Measurements from ENCODE around the gene PSMC6. TPM values are rescaled to one million over a fixed set of nuclear protein-coding genes. Genes with fewer than 3 reads are reported as not detected.

Gene PSMC6
- total RNA-seq, 1 experiment from 2014 or later, result 103 TPM

DNA sequence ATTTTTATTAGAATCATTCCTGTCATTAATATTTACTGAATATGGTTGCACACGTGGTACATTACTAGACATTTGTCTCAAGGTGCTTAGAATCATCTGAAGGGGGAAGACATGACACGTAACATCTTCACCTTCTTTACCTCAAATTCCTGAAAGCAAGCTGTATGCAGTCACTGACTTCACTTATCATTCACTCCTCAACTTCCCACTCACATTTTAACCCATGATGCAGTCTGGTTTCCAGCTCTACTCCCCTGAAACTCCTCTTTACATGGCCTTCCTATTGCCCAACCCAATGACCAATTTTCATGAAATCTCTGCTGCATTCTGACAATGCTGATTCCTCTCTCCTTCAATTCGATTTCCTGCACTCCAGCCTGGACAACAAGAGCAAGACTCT, 5.8 kb upstream of the PSMC6 start:
- no CpG with 5 or more reads among the region's 3 CpGs for WGBS (ENCODE audit: extremely low coverage, insufficient read length, low lambda C conversion rate)
- H3K79me2 ChIP-seq (ENCODE audit: insufficient read depth, low read length), result no peaks in the 10 kb centered on the region

More for the DNA sequence above, 5.8 kb upstream of the PSMC6 start:
- H3K4me1 Mint-ChIP-seq, result peaks cover 0 to under 1% of the 10 kb centered on the region in 2 experiments; a peak in 2 of 4 replicates
- Histone ChIP-seq H2BK5ac (ENCODE audit: insufficient read length, low read length) (no peak overlapping the region), H3K9ac (ENCODE audit: extremely low read depth, insufficient read length, low read length) (no peak overlapping the region), H3K79me1 (ENCODE audit: insufficient read depth, low read depth, low read length, poor library complexity, severe bottlenecking) (no peaks in the 10 kb centered on the region), H2AK5ac (ENCODE audit: insufficient read length, low read length) (no peak overlapping the region), H4K20me1 (ENCODE audit: control insufficient read depth, insufficient read depth, insufficient read length) (no peaks in the 10 kb centered on the region), H3K4me1 (ENCODE audit: insufficient read depth, low read length) (no peaks in the 10 kb centered on the region), H3K27me3 (ENCODE audit: insufficient read depth, low read length) (no peaks in the 10 kb centered on the region), H4K8ac (replicated peaks; ENCODE audit: insufficient read length, low read depth, low read length) (no peak overlapping the region), H4K5ac (ENCODE audit: insufficient read length, low read depth, low read length) (no peak overlapping the region), H2BK12ac (ENCODE audit: insufficient read length, low read depth, low read length) (no peak overlapping the region), H2AFZ (ENCODE audit: low read length) (no peak overlapping the region), H2BK120ac (ENCODE audit: low read depth, low read length, poor library complexity, severe bottlenecking) (no peak overlapping the region), H3K18ac (ENCODE audit: insufficient read length, low read depth, low read length) (no peak overlapping the region), H3K23me2 (ENCODE audit: insufficient read length, low read depth, low read length, poor library complexity, severe bottlenecking) (no peaks in the 10 kb centered on the region), H2BK20ac (ENCODE audit: low read depth, low read length, poor library complexity, severe bottlenecking) (no peak overlapping the region), H3K14ac (ENCODE audit: insufficient read depth, low read length) (no peak overlapping the region), H4K91ac (ENCODE audit: insufficient read length, low read depth, low read length) (no peak overlapping the region), H3K4me2 (ENCODE audit: insufficient read depth, insufficient read length, low read length) (no peak overlapping the region), H3K4ac (ENCODE audit: low read depth, low read length) (no peak overlapping the region), H3K9me3 (ENCODE audit: control insufficient read depth, low read depth, low read length) (no peaks in the 10 kb centered on the region), H3T11ph (ENCODE audit: low read length) (no peak overlapping the region), H3K56ac (ENCODE audit: insufficient read length, low read depth, low read length) (no peak overlapping the region), H2BK15ac (ENCODE audit: low read depth, low read length) (no peak overlapping the region), H3K23ac (ENCODE audit: insufficient read length, low read depth, low read length) (no peak overlapping the region), H3K27ac (ENCODE audit: insufficient read length, low read depth, low read length) (no peak overlapping the region)
- TF ChIP-seq, protein P1, sequence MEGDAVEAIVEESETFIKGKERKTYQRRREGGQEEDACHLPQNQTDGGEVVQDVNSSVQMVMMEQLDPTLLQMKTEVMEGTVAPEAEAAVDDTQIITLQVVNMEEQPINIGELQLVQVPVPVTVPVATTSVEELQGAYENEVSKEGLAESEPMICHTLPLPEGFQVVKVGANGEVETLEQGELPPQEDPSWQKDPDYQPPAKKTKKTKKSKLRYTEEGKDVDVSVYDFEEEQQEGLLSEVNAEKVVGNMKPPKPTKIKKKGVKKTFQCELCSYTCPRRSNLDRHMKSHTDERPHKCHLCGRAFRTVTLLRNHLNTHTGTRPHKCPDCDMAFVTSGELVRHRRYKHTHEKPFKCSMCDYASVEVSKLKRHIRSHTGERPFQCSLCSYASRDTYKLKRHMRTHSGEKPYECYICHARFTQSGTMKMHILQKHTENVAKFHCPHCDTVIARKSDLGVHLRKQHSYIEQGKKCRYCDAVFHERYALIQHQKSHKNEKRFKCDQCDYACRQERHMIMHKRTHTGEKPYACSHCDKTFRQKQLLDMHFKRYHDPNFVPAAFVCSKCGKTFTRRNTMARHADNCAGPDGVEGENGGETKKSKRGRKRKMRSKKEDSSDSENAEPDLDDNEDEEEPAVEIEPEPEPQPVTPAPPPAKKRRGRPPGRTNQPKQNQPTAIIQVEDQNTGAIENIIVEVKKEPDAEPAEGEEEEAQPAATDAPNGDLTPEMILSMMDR (conservative IDR thresholded peaks at IDR 0.05), result no peak
- no peak overlapping the region for H3K27ac Mint-ChIP-seq
- no peak for DNase-seq
- no peak overlapping the region for H3K4me3 Mint-ChIP-seq
- no peaks in the 10 kb centered on the region for H3K9me3 Mint-ChIP-seq
- H3K36me3 Mint-ChIP-seq (ENCODE audit: insufficient read depth in 1 of 3, low read depth in 3 of 3), result peaks cover 0 to under 1% (median 0%) of the 10 kb centered on the region in 3 experiments; a peak in 1 of 7 replicates
- no peaks in the 10 kb centered on the region; the same call in none of the 2 replicates for H3K27me3 Mint-ChIP-seq (ENCODE audit: low read depth)

Measured in H9 (cell line).